GM21423 (cell line): ENCODE measurements around the gene HDC.

Source experiments
- ATAC-seq: cut with Tn5 transposase; IDR thresholded peaks from one replicate; pipeline ENCODE4 v1.9.1; 2021; ENCODE audit warnings: mild to moderate bottlenecking, moderate library complexity; ENCODE audit not compliant: unreplicated experiment

Gene HDC

GRCh38 chr15:50256188-50257041 lies 9.1 kb downstream of the HDC start:
- ATAC-seq: no peak

- no peak for ATAC-seq
These were observed 13.0 kb downstream of the HDC start for GRCh38 chr15:50252556-50252955.

DNA sequence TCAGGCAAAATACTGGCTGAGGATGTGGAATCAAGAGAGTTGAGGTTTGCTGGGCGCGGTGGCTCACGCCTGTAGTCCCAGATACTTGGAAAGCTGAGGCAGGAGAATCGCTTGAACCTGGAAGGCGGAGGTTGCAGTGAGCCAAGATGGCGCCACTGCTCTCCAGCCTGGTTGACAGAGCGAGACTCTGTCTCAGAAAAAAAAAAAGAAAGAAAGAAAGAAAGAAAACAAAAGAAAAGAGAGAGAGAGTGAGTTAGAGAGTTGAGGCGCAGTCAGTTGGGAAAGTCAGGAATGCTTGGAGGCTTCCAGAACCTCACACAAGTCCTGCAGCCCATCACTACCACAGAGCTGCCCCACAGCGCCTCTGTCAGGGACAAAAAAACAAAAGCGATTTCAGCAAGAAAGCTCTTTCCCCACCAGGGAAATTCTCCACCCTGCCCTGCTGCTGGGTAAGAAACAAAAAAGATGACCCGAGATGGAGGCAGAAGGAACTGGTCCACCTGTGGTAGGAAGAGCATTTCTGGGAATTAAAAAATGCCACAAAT lies 13.8 kb downstream of the HDC start:
- no peak for ATAC-seq

- no peak for ATAC-seq
These were observed 14.6 kb downstream of the HDC start for GRCh38 chr15:50250760-50251394.

DNA sequence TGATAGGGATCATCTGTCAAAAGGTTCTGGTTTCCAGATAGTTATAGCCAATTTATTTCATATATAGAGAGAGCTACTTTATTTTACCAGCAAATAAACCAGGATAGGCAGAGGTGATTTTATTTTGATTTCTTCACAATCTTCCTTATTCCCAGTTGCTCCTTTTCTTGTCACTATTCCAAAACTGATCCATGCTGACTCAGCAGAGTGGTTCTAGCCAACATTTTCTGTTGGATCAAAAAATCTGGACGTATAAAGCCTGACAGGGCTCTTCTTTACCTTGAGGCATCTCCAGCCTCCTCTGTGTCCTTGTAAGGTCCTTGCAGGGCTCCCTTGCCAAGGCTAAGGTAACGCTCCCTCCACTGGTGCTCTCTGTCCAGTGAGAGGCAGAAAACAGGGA lies 15.8 kb downstream of the HDC start:
- no peak for ATAC-seq

- no peak for ATAC-seq
These were observed 16.4 kb downstream of the HDC start for GRCh38 chr15:50248994-50249582.

- ATAC-seq: peak; percentile 97
These were observed 17.5 kb downstream of the HDC start for GRCh38 chr15:50247819-50248655.

- no peak for ATAC-seq
These were observed 18.9 kb downstream of the HDC start for GRCh38 chr15:50246631-50247030.

DNA sequence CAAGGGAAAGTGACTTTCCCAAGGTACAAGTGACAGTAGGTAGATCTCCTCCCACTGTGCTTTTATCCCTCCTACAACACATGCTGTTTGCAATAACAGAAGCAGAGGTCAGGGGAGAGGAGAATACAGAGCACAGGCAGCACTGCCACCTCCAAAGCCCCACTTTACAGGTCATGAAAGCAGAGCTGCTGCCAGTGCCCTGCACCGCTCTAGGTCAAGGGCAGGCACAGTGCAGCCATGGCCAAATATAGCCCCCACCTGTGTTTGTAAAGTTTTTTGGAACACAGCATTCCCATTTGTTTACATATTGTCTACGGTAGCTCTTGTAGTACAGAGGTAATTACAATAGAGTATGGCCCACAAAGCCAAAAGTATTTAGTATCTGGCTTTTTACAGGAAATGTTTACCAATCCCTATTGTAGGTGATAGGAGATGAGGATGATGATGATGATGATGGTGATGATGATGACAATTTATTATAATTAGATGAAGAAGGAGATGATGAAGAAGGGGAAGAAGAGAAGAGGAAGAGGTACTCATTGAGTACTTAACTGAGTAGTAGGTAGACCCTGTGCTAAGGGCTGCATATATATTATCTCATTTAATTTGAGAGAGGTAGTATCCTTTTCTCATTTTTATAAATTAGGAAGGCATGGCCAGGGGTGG lies 20.4 kb downstream of the HDC start:
- no peak for ATAC-seq

DNA sequence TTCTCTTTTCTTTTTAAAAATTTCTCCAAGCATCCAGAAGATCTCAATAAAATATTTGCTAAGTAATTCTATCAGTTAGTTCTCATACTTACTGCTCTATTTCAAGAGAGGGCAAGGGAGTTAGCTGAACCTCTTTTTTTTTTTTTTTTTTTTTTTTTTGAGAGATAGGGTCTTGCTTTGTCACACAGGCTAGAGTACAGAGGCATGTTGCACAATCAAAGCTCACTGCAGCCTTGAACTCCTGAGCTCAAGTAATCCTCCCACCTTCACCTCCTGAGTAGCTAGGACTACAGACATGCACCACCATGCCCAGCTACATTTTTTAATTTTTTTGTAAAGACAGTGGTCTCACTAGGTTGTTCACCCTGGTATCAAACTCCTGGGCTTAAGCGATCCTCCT lies 21.4 kb downstream of the HDC start:
- no peak for ATAC-seq

- no peak for ATAC-seq
These were observed 23.7 kb downstream of the HDC start for GRCh38 chr15:50241684-50242450.

GRCh38 chr15:50238255-50238654 lies 27.3 kb downstream of the HDC start:
- no peak for ATAC-seq

DNA sequence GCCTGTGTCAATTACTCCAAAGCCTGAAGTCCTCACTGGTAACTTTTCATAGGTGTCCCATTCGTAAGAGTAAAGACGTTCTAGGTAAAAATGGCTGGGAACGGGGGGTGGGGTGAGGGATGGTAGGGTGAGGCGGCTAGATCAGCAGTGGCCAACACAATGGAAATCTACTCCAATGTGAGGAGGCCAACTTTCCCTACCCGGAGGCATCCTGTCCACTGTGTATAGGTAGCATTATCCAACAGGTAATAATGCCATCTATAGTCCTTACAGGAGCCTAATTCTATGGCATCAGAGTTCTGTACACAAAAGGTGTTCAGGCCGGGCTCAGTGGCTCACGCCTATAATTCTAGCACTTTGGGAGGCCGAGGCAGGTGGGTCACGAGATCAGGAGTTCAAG lies 29.1 kb downstream of the HDC start:
- ATAC-seq: no peak

- no peak for ATAC-seq
These were observed 29.7 kb downstream of the HDC start for GRCh38 chr15:50235794-50236193.

- ATAC-seq: no peak
These were observed 30.8 kb downstream of the HDC start for GRCh38 chr15:50234764-50235163.

- ATAC-seq: no peak
These were observed 32.3 kb downstream of the HDC start for GRCh38 chr15:50233192-50233736.

DNA sequence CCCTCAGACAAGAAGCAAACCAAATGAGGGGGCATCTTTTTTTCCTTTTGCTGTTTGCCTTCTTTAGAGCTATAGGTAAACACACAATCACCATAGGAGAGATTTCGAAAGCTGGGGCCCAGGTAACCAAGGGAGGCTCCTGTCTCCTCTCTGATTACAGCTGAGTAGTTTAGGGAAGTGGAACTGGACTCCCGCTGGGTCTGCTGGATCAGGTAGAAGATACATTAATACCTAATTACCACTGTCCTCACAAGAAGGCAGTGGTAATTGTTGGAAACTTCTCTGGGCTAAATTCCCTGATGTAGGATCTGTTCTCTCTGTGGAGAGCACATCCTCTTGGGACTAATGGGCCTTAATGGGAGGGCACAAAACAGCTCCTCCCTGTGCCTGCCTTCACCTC lies 32.7 kb downstream of the HDC start:
- no peak for ATAC-seq

GRCh38 chr15:50231761-50232160 lies 33.8 kb downstream of the HDC start:
- no peak for ATAC-seq

- ATAC-seq: no peak
These were observed 36.2 kb downstream of the HDC start for GRCh38 chr15:50229336-50229735.
